Right cardiac atrium (tissue), 5 donors: ENCODE measurements around the gene SHISA5. TPM values are rescaled to one million over a fixed set of nuclear protein-coding genes. Genes with fewer than 3 reads are reported as not detected.
"Not testable (repeated sequence)": the region's sequence is repeated elsewhere in the genome, so short reads cannot be mapped to it uniquely, and the experiment has no call there.

Experiments
- ATAC-seq, 2 donors: fragments of 200-7000 bp; cut with Tn5 transposase; one replicate each; pipeline versions ENCODE4 v1.8.0 to v1.9.1; 2020; ENCODE audit warnings: moderate library complexity in 2 of 2, mild to moderate bottlenecking in 1 of 2
- DNase-seq, 3 donors: peaks; one replicate each; pipeline ENCODE4 v3.0.0-alpha.2; 2020
- H3K27ac ChIP-seq: one replicate; pipeline ENCODE4 v1.5.1; 2013; ENCODE audit warnings: mild to moderate bottlenecking, low read length, control low read depth, moderate library complexity
- H3K27me3 ChIP-seq: one replicate; pipeline ENCODE4 v1.6.1; 2013; ENCODE audit not compliant: control insufficient read depth, insufficient read depth
- H3K4me1 ChIP-seq: one replicate; pipeline ENCODE4 v1.6.1; 2013; ENCODE audit warnings: low read length; ENCODE audit not compliant: control insufficient read depth, insufficient read depth
- H3K4me3 ChIP-seq: one replicate; pipeline ENCODE4 v1.5.1; 2013; ENCODE audit warnings: low read length, control low read depth
- H3K9me3 ChIP-seq: one replicate; pipeline ENCODE4 v1.6.1; 2013; ENCODE audit warnings: low read length; ENCODE audit not compliant: control insufficient read depth
- WGBS: extraction: QIAGEN DNeasy Blood & Tissue Kit; methylation state at CpG from one replicate; pipeline ENCODE4 v1.1.7; 2013; 5-methylcytosine and 5-hydroxymethylcytosine counted together
- intact Hi-C, 4 donors: fragments of 100-400 bp; cut with DNase I; formaldehyde crosslinking; loops; one replicate each; pipeline versions ENCODE4 v1.11.0 to v1.14.0; 2022 to 2023
- long read RNA-seq, 4 donors: library from polyadenylated mRNA; unstranded; transcript quantifications; one replicate each; pipeline ENCODE4 v2.0.0, GENCODE V29; 2020 to 2021
- polyA plus RNA-seq: library from polyadenylated mRNA; stranded (reverse); fragments of 200-250 nt; gene quantifications from one replicate; pipeline ENCODE4 v1.2.3, GENCODE V29; 2013
- total RNA-seq, 4 donors: library from RNA; stranded (reverse); fragmentation: NEBNext Ultra II Directional; extraction: Animal tissue kit (Norgen Biotek cat#: 25700); gene quantifications; one replicate each; pipeline ENCODE4 v1.2.1, GENCODE V29; 2021
- donor health status: healthy with polysubstance abuse.
- donor health status: DM: no; HTN: yes; CAD: no.
- donor health status: DM: no; HTN: no; CAD: no.
- donor health status: DM: no; HTN: yes; CAD: no; lungs with severe emphysema.
- donor health status: DM: yes; HTN: yes; CAD: no.

The SHISA5 gene, protein sequence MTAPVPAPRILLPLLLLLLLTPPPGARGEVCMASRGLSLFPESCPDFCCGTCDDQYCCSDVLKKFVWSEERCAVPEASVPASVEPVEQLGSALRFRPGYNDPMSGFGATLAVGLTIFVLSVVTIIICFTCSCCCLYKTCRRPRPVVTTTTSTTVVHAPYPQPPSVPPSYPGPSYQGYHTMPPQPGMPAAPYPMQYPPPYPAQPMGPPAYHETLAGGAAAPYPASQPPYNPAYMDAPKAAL
- 10 to 100 TPM; 72.9 to 93.1 (median 76.2) TPM for total RNA-seq
- 57.0 TPM for polyA plus RNA-seq
- long read RNA-seq, donor 1, transcript SHISA5-201 (6 exons, 2,369 nt), result minor isoform, 60 of 204 reads
- long read RNA-seq, donor 1, transcript SHISA5-206 (4 exons, 1,839 nt), result major isoform, 103 of 204 reads
- long read RNA-seq, donor 1, partial matches to known transcripts, result 9 of 204 reads
- long read RNA-seq, donor 1, other reads (novel, unspliced or antisense), result 26 of 204 reads
- long read RNA-seq, donor 2, transcript SHISA5-201 (6 exons, 2,369 nt), result minor isoform, 24 of 97 reads
- long read RNA-seq, donor 2, transcript SHISA5-206 (4 exons, 1,839 nt), result major isoform, 52 of 97 reads
- long read RNA-seq, donor 2, partial matches to known transcripts, result 5 of 97 reads
- long read RNA-seq, donor 2, other reads (novel, unspliced or antisense), result 12 of 97 reads
- long read RNA-seq, donor 3, transcript SHISA5-208 (6 exons, 2,250 nt), result minor isoform, 14 of 636 reads
- long read RNA-seq, donor 3, transcript SHISA5-216 (3 exons, 1,908 nt), result minor isoform, 6 of 636 reads
- long read RNA-seq, donor 3, transcript SHISA5-201 (6 exons, 2,369 nt), result minor isoform, 162 of 636 reads
- long read RNA-seq, donor 3, transcript SHISA5-206 (4 exons, 1,839 nt), result major isoform, 359 of 636 reads
- long read RNA-seq, donor 3, partial matches to known transcripts, result 62 of 636 reads
- long read RNA-seq, donor 3, other reads (novel, unspliced or antisense), result 25 of 636 reads
- long read RNA-seq, donor 4, transcript SHISA5-201 (6 exons, 2,369 nt), result minor isoform, 15 of 100 reads
- long read RNA-seq, donor 4, transcript SHISA5-206 (4 exons, 1,839 nt), result major isoform, 70 of 100 reads
- long read RNA-seq, donor 4, partial matches to known transcripts, result 4 of 100 reads
- long read RNA-seq, donor 4, other reads (novel, unspliced or antisense), result 3 of 100 reads

DNA sequence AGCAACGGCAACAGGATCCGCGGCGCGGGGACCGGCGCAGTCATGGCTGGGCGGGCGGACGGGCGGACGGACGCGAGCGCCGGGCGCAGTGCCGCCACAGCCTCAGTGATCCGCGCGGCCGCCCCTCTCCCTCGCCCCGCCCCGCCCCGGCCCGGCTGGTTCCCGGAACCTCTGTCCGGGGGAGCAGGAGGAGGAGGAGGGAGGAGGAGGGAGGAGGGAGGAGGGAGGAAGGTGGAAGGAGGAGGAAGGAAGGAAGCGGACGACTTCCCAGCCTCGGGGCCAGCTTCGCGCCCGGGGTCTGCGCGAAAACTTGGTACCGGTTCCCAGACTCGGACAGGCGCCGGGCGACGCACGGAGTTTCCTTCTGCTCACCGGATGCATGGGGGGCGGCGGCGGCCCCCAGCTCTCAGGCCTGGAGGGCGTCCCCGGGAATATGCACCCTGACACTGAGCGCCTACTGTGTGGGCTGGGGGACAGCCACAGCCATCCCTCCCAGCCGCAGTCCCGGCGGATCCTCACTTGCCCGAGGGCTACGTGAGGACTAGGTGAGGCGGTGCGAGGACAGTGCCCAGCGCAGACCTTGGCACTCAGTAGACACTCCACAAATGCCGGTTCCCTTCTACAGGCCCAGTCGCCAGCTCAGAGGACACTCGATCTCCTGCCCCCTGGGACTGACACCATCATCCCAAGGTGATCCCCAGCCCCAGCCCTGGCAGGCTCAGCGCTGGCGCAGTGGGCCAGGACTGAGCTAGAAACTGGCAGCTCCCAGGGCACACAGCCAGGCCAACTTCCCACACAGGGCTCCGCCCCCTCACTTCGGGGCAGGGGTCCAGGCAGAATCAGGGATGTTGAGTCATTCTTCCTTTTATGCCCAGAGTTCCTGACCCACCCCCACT lies at the start of gene SHISA5:
Gene SHISA5, minus strand, starts transcription at position 124 of the 896 bp plus-strand sequence. Its CDS starts 80 bp downstream, at position 44.
- intact Hi-C loops, result loop anchor here in 2 of 4 donors (5.0 kb wide), 1 partner anchor 37 kb away; a partner anchor contains a TSS

DNA sequence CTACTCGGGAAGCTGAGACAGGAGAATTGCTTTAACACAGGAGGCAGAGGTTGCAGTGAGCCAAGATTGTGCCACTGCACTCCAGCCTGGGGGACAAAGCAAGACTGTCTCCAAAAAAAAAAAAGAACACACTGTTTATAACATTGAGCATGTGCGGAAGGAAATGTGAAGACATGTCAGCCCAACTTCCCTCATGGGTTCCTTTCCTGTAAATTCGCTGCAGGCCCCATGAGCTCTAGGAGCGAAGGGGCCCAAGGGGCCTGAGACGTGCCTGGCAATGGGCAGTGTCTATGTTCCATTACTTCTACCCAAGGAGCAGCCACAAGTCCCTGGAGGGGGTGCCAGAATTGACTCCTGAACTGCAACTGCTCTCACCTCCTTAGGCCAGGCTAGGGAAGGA lies 49.4 kb upstream of the SHISA5 start:
- Histone ChIP-seq H3K9me3 (no peaks in the 10 kb centered on the region), H3K4me1 (no peaks in the 10 kb centered on the region), H3K4me3 (no peak overlapping the region), H3K27me3 (no peaks in the 10 kb centered on the region), H3K27ac (no peak overlapping the region)
- 82% methylated on average over 5 of the region's 5 CpGs for WGBS
- intact Hi-C loops, result no loop called here
- no peak for ATAC-seq
- peak in 2 of 3 donors; percentile 9 to 10 for DNase-seq

More for the DNA sequence above, at the start of gene SHISA5:
- DNase-seq, result peak; percentile 90 to 96 (median 95)
- no peaks in the 10 kb centered on the region for H3K9me3 ChIP-seq
- peak; percentile 93 for ATAC-seq
- WGBS, result under 1% methylated on average over 65 of the region's 66 CpGs
- peaks cover 6% of the 10 kb centered on the region for H3K4me1 ChIP-seq
- peak within 1 kb of the TSS; percentile 51 for H3K4me3 ChIP-seq
- no peaks in the 10 kb centered on the region for H3K27me3 ChIP-seq
- peak within 1 kb of the TSS; percentile 72 for H3K27ac ChIP-seq

DNA sequence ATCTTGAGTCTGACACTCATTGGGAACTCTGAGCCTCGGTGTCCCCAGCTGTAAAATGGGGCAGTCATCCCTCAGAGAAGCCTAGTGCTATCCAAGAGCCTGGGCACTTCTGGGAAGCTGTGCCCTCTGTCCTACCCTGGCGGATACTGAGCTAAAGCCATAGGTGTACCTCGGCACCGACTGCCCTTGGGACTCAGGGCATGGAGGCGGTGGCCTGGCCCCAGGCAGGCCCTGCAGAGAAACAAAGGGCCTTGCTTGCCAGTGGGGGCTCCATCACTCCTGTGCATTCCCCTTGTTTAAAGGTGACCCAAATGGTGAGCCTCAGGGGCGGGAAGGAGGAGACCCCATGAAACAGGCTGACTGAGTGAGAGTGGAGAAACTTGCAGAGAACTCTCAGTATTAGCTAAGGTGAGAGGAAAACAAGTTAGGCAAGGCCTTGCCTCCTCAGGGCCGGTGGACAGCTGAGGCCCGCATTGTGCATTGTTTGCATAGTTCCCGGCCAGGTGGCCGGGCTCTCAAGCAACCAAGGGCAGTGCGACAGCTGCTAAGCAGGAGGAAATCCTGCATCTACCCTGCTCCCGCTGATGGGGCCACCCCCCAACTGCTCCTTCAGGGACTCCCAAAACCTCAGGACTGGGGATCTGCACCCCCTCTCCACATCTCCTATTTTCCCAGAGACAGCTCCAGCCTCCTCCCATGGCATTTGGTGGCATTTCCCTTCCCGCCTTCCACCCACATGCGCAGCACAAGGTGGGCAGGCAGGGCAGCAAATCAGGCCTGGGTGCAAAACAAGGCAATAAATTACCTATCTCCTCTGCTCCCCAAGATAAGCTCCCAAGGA lies 48.4 kb upstream of the SHISA5 start:
- ATAC-seq (no peak), DNase-seq (peak in 2 of 3 donors; percentile 13 to 36)
- H3K4me3 ChIP-seq, result no peak overlapping the region
- intact Hi-C loops, result no loop called here
- H3K4me1 ChIP-seq, result no peaks in the 10 kb centered on the region
- no peak overlapping the region for H3K27ac ChIP-seq
- WGBS, result 87% methylated on average over 14 of the region's 14 CpGs
- H3K9me3 ChIP-seq, result no peaks in the 10 kb centered on the region
- H3K27me3 ChIP-seq, result no peaks in the 10 kb centered on the region

DNA sequence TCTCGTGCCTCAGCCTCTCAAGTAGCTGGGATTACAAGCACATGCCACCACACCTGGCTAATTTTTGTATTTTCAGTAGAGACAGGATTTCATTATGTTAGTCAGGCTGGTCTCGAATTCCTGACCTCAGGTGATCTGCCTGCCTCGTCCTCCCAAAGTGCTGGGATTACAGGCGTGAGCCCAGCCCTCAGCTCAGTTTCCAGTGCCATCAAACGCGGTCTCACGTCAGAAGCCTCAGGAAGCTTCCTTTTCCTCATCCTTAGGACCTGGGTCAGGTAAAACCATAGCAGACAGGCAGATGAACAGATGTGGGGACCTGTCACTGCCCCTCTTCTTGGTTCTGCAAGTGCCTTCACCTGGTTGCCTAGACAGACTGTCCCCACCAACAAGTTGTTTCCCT lies 47.7 kb upstream of the SHISA5 start:
- H3K4me1 ChIP-seq, intact Hi-C loops, H3K27me3 ChIP-seq, H3K9me3 ChIP-seq, H3K27ac ChIP-seq, ATAC-seq, H3K4me3 ChIP-seq: not testable (repeated sequence)
- DNase-seq, result peak in 1 of 3 donors; percentile 6
- WGBS, result 90% methylated on average over 7 of the region's 7 CpGs

DNA sequence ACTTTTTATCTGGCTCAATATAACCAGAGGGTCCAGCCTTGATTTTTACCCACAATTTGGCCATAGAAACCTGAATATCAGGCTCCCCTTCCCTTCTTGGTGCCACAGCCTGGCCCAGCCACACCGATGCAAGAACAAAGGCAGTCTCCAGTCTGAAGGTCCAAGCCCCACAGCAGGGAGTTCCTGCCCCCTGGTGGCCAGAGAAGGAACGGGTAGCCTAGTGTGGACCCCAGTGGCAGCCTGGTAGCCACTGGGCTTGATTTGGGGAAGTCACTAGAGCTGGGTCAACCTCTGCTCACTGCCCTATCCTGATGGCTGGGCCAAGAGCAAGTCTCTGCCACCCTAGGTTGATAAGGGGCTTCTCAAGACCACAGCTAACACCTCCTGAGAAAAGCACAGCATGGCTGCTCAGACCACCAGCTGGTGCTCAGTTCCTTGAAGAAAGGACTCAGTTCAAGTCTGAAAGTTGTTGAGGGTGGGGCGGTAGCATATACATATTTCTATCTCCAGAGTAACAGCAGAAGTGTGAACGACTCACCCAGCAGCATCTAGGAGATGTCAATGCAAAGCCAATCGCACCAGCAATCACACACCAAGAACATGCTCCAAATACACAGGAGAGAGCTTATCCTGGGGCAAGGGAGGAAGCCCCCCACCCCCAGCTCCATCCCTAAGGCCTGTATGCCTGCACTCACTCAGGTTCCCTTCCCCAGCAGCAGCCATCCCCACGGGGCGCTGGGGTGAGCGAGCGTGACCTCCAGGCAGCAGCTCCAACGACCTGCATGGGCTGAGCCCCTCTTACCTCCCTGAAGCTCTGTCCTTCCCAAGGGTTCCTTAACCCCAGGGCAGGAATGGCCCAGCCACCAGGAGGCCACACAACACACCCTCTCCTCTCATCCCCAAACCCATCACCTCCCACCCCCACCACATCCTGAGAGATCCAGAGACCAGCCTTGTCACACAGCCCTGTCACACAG lies 45.0 kb upstream of the SHISA5 start:
- DNase-seq (peak; percentile 87 to 95 (median 94)), ATAC-seq (peak; percentile 91 to 92)
- no peak overlapping the region for H3K27ac ChIP-seq
- no peak overlapping the region for H3K4me3 ChIP-seq
- H3K4me1 ChIP-seq, result no peaks in the 10 kb centered on the region
- no peaks in the 10 kb centered on the region for H3K9me3 ChIP-seq
- H3K27me3 ChIP-seq, result no peaks in the 10 kb centered on the region
- WGBS, result 63% methylated on average over 10 of the region's 10 CpGs
- intact Hi-C loops, result loop anchor here (2.0 to 10.0 kb wide), 3 partner anchors 82 to 274 kb away; a partner anchor contains a TSS

DNA sequence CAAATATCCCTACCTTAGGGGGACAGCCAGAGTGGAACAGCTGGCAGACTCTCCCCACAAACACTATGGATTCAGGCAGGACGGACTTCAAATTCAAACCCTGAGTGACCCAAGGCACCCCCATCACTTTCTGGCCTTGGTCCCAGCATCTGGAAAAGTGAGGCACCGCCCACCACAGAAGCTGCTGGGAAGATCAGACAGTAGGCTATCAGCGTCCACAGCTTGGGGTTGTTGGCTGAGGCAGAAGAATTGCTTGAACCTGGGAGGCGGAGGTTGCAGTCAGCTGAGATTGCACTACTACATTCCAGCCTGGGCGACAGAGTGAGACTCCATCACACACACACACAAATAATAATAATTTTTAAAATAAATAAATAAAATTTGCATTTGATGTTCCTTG lies 44.2 kb upstream of the SHISA5 start:
- Histone ChIP-seq H3K4me3 (no peak overlapping the region), H3K9me3 (no peaks in the 10 kb centered on the region), H3K27ac (no peak overlapping the region), H3K4me1 (peaks cover 1% of the 10 kb centered on the region), H3K27me3 (no peaks in the 10 kb centered on the region)
- 66% methylated on average over 5 of the region's 5 CpGs for WGBS
- intact Hi-C loops, result loop anchor here (2.0 to 10.0 kb wide), 3 partner anchors 81 to 273 kb away; a partner anchor contains a TSS
- ATAC-seq (no peak), DNase-seq (peak in 2 of 3 donors; percentile 36 to 40)

DNA sequence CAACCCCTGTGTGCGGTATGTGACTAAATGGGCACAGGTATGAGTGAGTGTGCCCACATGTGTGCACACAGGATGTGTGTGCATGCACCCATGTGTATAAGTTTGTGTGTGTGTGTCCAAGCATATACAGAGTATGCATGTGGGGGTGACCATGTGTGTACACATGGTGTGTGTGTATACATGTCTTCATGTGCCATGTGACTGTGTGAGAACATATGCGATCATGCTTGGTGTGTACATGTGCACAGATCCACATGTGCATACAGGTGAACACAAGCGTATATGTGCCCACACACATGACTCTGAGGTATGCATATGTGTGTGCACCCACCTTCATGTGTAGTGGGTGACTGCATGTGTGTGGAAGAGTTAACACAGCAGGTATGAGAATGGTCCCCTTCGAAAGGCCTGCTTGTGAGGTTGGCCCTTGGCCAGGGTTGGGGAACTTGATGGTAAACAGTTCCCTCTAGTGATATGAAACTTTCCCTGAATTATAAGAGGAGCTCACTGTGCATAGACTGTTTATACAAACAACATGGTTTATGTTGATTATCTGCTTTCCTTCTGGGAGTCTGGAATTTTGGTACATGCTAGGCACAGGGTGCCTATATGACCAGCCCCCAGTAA lies 42.3 kb upstream of the SHISA5 start:
- intact Hi-C loops, result loop anchor here in 3 of 4 donors (2.0 to 10.0 kb wide), 3 partner anchors 79 to 272 kb away; a partner anchor contains a TSS

DNA sequence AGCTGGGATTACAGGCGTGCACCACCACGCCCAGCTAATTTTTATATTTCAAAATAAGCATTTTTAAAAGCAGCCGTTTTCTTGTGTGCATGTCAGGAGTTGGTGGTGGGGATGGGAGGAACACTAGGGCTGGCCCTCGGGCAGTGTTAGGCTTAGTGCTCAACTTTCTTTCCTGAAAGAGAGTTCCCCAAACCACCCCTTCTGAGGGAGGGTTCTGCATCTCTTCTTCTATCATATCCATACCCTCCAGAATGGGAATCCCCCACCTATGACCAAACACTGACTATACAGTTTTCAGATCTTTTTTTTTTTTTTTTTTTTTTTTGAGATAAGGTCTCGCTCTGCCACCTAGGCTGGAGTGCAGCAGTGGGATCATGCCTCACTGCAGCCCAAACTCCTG lies 40.2 kb upstream of the SHISA5 start:
- Histone ChIP-seq H3K27ac (no peak overlapping the region), H3K4me1 (peaks cover 4% of the 10 kb centered on the region), H3K27me3 (no peaks in the 10 kb centered on the region), H3K4me3 (no peak overlapping the region), H3K9me3 (no peaks in the 10 kb centered on the region)
- intact Hi-C loops, result loop anchor here in 3 of 4 donors (10.0 kb wide), 1 partner anchor 269 kb away; no protein-coding TSS in a partner anchor
- WGBS, result 90% methylated on average over 5 of the region's 5 CpGs
- ATAC-seq (no peak), DNase-seq (peak in 1 of 3 donors; percentile 14)

More for the DNA sequence above, 42.3 kb upstream of the SHISA5 start:
- Histone ChIP-seq H3K4me1 (peaks cover 4% of the 10 kb centered on the region), H3K27ac (no peak overlapping the region), H3K4me3 (no peak overlapping the region), H3K27me3 (no peaks in the 10 kb centered on the region), H3K9me3 (no peaks in the 10 kb centered on the region)
- DNase-seq, result peak in 2 of 3 donors; percentile 8 to 51
- WGBS, result 77% methylated on average over 4 of the region's 4 CpGs
- no peak for ATAC-seq
